T-helper 1 cell treated with Interleukin-12 subunit alpha and Interleukin-12 subunit beta and Interleukin-4 antibody, amounts not matched to agents 30 μg/mL and 1 μg/mL, for 36 hours (primary cell): Measurements from ENCODE around the gene GFRA1.

Experiments
- H3K27ac Mint-ChIP-seq: one replicate; pipeline ENCODE4 v1.8.0; 2021; ENCODE audit warnings: mild to moderate bottlenecking, mixed read lengths
- H3K27me3 Mint-ChIP-seq: one replicate; pipeline ENCODE4 v1.8.0; 2021; ENCODE audit warnings: low read depth, mixed read lengths
- H3K36me3 Mint-ChIP-seq: one replicate; pipeline ENCODE4 v1.8.0; 2021; ENCODE audit warnings: low read depth, mixed read lengths
- H3K4me1 Mint-ChIP-seq: one replicate; pipeline ENCODE4 v1.8.0; 2021; ENCODE audit warnings: low read depth, mixed read lengths
- H3K4me3 Mint-ChIP-seq: one replicate; pipeline ENCODE4 v1.8.0; 2021; ENCODE audit warnings: mild to moderate bottlenecking, moderate library complexity, mixed read lengths
- H3K9me3 Mint-ChIP-seq: one replicate; pipeline ENCODE4 v1.8.0; 2021; ENCODE audit warnings: mixed read lengths

GFRA1 gene

GRCh38 chr10:116115036-116115641 lies 157.9 kb downstream of the GFRA1 start:
- H3K4me3 Mint-ChIP-seq = no peak overlapping the region
- H3K27ac Mint-ChIP-seq = no peak overlapping the region
- no peaks in the 10 kb centered on the region for H3K27me3 Mint-ChIP-seq
- peaks cover 6% of the 10 kb centered on the region for H3K9me3 Mint-ChIP-seq
- H3K36me3 Mint-ChIP-seq = no peaks in the 10 kb centered on the region
- no peaks in the 10 kb centered on the region for H3K4me1 Mint-ChIP-seq

- Mint-ChIP-seq H3K27me3 (no peaks in the 10 kb centered on the region), H3K27ac (no peak overlapping the region), H3K4me3 (no peak overlapping the region), H3K36me3 (no peaks in the 10 kb centered on the region), H3K4me1 (no peaks in the 10 kb centered on the region), H3K9me3 (peaks cover 6% of the 10 kb centered on the region)
Observed at GRCh38 chr10:116113721-116114501, 159.1 kb downstream of the GFRA1 start.

- Mint-ChIP-seq H3K27ac (no peak overlapping the region), H3K4me3 (no peak overlapping the region), H3K9me3 (no peaks in the 10 kb centered on the region), H3K4me1 (no peaks in the 10 kb centered on the region), H3K36me3 (no peaks in the 10 kb centered on the region), H3K27me3 (no peaks in the 10 kb centered on the region)
Observed at GRCh38 chr10:116112232-116113231, 160.5 kb downstream of the GFRA1 start.

GRCh38 chr10:116111483-116112095 lies 161.4 kb downstream of the GFRA1 start:
- Mint-ChIP-seq H3K36me3 (no peaks in the 10 kb centered on the region), H3K27ac (no peak overlapping the region), H3K4me1 (no peaks in the 10 kb centered on the region), H3K27me3 (no peaks in the 10 kb centered on the region), H3K4me3 (no peak overlapping the region), H3K9me3 (no peaks in the 10 kb centered on the region)

GRCh38 chr10:116110736-116111135 lies 162.3 kb downstream of the GFRA1 start:
- Mint-ChIP-seq H3K27me3 (no peaks in the 10 kb centered on the region), H3K4me1 (no peaks in the 10 kb centered on the region), H3K9me3 (no peaks in the 10 kb centered on the region), H3K27ac (no peak overlapping the region), H3K36me3 (no peaks in the 10 kb centered on the region), H3K4me3 (no peak overlapping the region)

- Mint-ChIP-seq H3K36me3 (no peaks in the 10 kb centered on the region), H3K27ac (no peak overlapping the region), H3K4me3 (no peak overlapping the region), H3K9me3 (no peaks in the 10 kb centered on the region), H3K27me3 (no peaks in the 10 kb centered on the region), H3K4me1 (no peaks in the 10 kb centered on the region)
Observed at GRCh38 chr10:116109881-116110280, 163.1 kb downstream of the GFRA1 start.

GRCh38 chr10:116109481-116109880 lies 163.5 kb downstream of the GFRA1 start:
- H3K4me1 Mint-ChIP-seq = no peaks in the 10 kb centered on the region
- no peaks in the 10 kb centered on the region for H3K36me3 Mint-ChIP-seq
- no peaks in the 10 kb centered on the region for H3K27me3 Mint-ChIP-seq
- no peak overlapping the region for H3K4me3 Mint-ChIP-seq
- H3K9me3 Mint-ChIP-seq = no peaks in the 10 kb centered on the region
- H3K27ac Mint-ChIP-seq = no peak overlapping the region

- Mint-ChIP-seq H3K36me3 (no peaks in the 10 kb centered on the region), H3K9me3 (no peaks in the 10 kb centered on the region), H3K4me3 (no peak overlapping the region), H3K27me3 (no peaks in the 10 kb centered on the region), H3K4me1 (no peaks in the 10 kb centered on the region), H3K27ac (no peak overlapping the region)
Observed at GRCh38 chr10:116108095-116108494, 164.9 kb downstream of the GFRA1 start.

GRCh38 chr10:116106611-116107010 lies 166.4 kb downstream of the GFRA1 start:
- Mint-ChIP-seq H3K4me1 (no peaks in the 10 kb centered on the region), H3K9me3 (no peaks in the 10 kb centered on the region), H3K27ac (no peak overlapping the region), H3K27me3 (no peaks in the 10 kb centered on the region), H3K36me3 (no peaks in the 10 kb centered on the region), H3K4me3 (no peak overlapping the region)

- H3K4me3 Mint-ChIP-seq = no peak overlapping the region
Observed at GRCh38 chr10:116105264-116105663, 167.7 kb downstream of the GFRA1 start.

GRCh38 chr10:116104210-116104932 lies 168.6 kb downstream of the GFRA1 start:
- no peaks in the 10 kb centered on the region for H3K36me3 Mint-ChIP-seq

More at GRCh38 chr10:116105264-116105663, 167.7 kb downstream of the GFRA1 start:
- Mint-ChIP-seq H3K9me3 (no peaks in the 10 kb centered on the region), H3K27me3 (no peaks in the 10 kb centered on the region), H3K36me3 (no peaks in the 10 kb centered on the region), H3K4me1 (no peaks in the 10 kb centered on the region), H3K27ac (no peak overlapping the region)

GRCh38 chr10:116103668-116104067 lies 169.3 kb downstream of the GFRA1 start:
- no peaks in the 10 kb centered on the region for H3K27me3 Mint-ChIP-seq
- H3K4me1 Mint-ChIP-seq = no peaks in the 10 kb centered on the region
- H3K36me3 Mint-ChIP-seq = no peaks in the 10 kb centered on the region
- no peak overlapping the region for H3K27ac Mint-ChIP-seq
- H3K9me3 Mint-ChIP-seq = no peaks in the 10 kb centered on the region
- H3K4me3 Mint-ChIP-seq = no peak overlapping the region

More at GRCh38 chr10:116104210-116104932, 168.6 kb downstream of the GFRA1 start:
- Mint-ChIP-seq H3K27ac (no peak overlapping the region), H3K4me3 (no peak overlapping the region), H3K27me3 (no peaks in the 10 kb centered on the region), H3K4me1 (no peaks in the 10 kb centered on the region), H3K9me3 (no peaks in the 10 kb centered on the region)

- Mint-ChIP-seq H3K4me3 (no peak overlapping the region), H3K27me3 (no peaks in the 10 kb centered on the region), H3K4me1 (no peaks in the 10 kb centered on the region), H3K27ac (no peak overlapping the region), H3K36me3 (no peaks in the 10 kb centered on the region), H3K9me3 (no peaks in the 10 kb centered on the region)
Observed at GRCh38 chr10:116101616-116102315, 171.2 kb downstream of the GFRA1 start.
